ENCODE data around the gene CIT. TPM values are rescaled to one million over a fixed set of nuclear protein-coding genes. Genes with fewer than 3 reads are reported as not detected.

Gene CIT
- total RNA-seq, 2 experiments from 2014 or later = 54.6 to 71.5 TPM

DNA sequence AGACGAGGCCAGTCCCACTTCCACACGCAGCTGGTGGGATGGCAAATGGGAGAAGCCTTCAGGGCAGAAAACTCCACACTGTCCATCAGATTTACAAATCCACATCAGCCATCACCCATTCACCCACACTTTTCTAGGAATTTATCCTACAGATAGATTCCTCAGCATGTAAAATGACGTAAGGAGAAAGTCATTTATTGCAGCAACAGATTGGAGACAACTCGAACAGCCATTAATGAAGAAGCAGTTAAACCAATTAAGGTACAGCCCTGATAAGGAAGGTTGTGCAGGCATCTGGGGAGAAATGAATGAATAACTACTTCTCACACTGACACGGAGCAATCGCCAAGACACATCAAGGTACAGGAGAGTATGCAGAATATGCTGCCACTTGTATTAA is 183.0 kb downstream of the CIT start:
- CTCF ChIA-PET = no interaction called here
- intact Hi-C loops (cut with DNase I, micrococcal nuclease) = loop anchor here in 1 of 2 experiments (10.0 kb wide), 1 partner anchor 211 kb away; no protein-coding TSS in a partner anchor

DNA sequence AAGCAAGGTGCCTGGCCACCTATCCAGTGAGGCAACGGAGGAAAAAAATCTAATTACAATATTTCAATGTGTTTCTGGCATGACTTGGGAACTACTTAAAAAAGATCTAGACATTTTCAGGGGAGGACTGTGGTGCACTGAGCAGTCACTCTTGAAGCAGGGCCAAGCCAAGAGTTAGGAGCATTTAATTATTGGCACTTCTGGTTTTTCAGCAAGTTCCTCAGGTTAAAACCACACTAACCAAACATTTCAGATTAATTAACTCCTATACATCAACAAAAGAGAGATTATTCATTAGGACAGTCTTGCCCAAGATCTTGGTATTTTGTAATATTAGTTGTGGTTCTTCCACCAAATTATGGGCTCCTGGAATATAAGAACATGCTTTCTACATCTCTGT is 183.6 kb downstream of the CIT start:
- ChIA-PET POLR2A (no interaction called here), CTCF (no interaction called here)
- Mint-ChIP-seq H3K4me3 (no peak overlapping the region), H3K27ac (no peak overlapping the region), H3K36me3 (ENCODE audit: low read depth) (peaks cover 11% of the 10 kb centered on the region), H3K4me1 (no peaks in the 10 kb centered on the region), H3K27me3 (no peaks in the 10 kb centered on the region), H3K9me3 (ENCODE audit: low read depth) (no peaks in the 10 kb centered on the region)
- intact Hi-C loops (cut with DNase I, micrococcal nuclease) = loop anchor here in 1 of 2 experiments (10.0 kb wide), 1 partner anchor 211 kb away; no protein-coding TSS in a partner anchor
- DNase-seq (no peak), ATAC-seq (no peak)

More for the DNA sequence above, 183.0 kb downstream of the CIT start:
- Mint-ChIP-seq H3K4me1 (no peaks in the 10 kb centered on the region), H3K4me3 (no peak overlapping the region), H3K9me3 (ENCODE audit: low read depth) (no peaks in the 10 kb centered on the region), H3K36me3 (ENCODE audit: low read depth) (peaks cover 11% of the 10 kb centered on the region), H3K27me3 (no peaks in the 10 kb centered on the region), H3K27ac (no peak overlapping the region)
- DNase-seq = no peak
- ATAC-seq = no peak
- POLR2A ChIA-PET = no interaction called here

DNA sequence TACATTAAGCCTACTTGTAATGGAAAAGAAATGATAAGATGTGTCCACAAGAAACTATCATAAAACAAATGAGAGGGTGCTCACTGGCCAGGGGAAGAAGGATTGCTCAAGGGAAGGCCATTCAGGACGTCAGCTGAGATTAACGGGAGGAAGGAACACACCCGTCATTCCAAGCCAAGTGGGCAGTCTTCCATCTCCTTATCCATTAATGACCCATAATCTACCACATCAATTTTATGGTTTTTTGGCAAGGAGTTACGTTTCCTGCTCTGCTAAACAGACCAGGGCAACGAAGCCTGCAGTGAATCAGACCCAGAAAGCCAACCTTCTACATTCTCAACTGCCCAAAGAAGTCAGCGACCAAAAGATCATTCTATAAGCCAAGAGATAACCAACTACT is 184.1 kb downstream of the CIT start:
- H3K27me3 Mint-ChIP-seq = no peaks in the 10 kb centered on the region
- no peak overlapping the region for H3K27ac Mint-ChIP-seq
- no peak overlapping the region for H3K4me3 Mint-ChIP-seq
- no peak for ATAC-seq
- no peaks in the 10 kb centered on the region for H3K9me3 Mint-ChIP-seq (ENCODE audit: low read depth)
- peaks cover 9% of the 10 kb centered on the region for H3K36me3 Mint-ChIP-seq (ENCODE audit: low read depth)
- no peaks in the 10 kb centered on the region for H3K4me1 Mint-ChIP-seq
- POLR2A ChIA-PET = no interaction called here
- no peak for DNase-seq
- CTCF ChIA-PET = no interaction called here
- intact Hi-C loops (cut with DNase I, micrococcal nuclease) = loop anchor here in 1 of 2 experiments (10.0 kb wide), 1 partner anchor 212 kb away; no protein-coding TSS in a partner anchor

DNA sequence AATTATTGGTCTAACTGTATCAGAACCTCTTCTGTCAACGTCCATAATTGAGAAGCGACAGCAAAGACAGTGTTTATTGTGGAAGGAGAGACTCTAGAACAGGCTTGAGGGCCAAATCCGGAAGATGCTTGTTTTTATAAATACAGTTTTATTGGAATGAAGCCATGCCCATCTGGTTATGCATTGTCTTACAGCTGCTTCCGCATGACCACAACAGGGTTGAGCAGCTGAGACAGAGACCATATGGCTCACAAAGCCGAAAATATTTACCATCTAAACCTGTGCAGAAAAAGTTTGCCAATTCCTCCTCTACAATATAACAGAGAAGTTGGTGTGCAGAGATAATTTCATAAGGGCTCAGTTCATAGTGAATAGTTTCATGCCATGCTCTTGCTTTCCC is 184.7 kb downstream of the CIT start:
- Mint-ChIP-seq H3K27me3 (no peaks in the 10 kb centered on the region), H3K27ac (no peak overlapping the region), H3K4me3 (no peak overlapping the region), H3K4me1 (no peaks in the 10 kb centered on the region), H3K9me3 (ENCODE audit: low read depth) (no peaks in the 10 kb centered on the region), H3K36me3 (ENCODE audit: low read depth) (peaks cover 8% of the 10 kb centered on the region)
- ChIA-PET POLR2A (no interaction called here), CTCF (no interaction called here)
- DNase-seq (no peak), ATAC-seq (no peak)
- intact Hi-C loops (cut with DNase I, micrococcal nuclease) = loop anchor here in 1 of 2 experiments (10.0 kb wide), 1 partner anchor 212 kb away; no protein-coding TSS in a partner anchor

DNA sequence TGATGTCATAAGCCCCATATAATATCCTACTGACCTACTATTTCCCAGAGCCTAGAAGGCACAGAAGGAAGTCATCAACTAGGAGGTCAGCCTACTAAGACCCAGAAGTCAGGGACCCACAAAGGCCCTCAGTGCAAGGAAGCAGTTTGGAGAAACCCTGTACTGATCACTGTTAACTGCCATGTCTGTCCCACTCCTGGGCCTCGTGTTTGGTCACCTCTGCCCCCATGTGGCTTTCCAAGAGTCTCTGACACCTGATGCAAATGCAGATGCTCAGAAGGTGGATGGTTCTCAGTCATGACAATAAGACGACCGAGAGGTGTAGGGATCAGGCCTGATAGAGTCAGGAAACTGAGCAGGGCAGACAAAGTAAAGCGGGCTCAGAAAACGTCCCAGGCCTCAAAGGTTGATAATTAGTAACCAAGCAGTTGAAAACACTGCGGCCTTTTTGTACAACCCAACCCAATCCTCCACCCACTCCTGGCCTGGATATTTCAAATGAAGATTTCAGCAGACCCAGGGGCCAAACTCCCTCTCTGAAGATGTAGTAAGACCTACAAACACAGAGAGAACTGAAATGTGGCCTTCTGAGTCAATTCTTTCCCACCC is 185.8 kb downstream of the CIT start:
- ATAC-seq (no peak), DNase-seq (no peak)
- Mint-ChIP-seq H3K27me3 (no peaks in the 10 kb centered on the region), H3K4me1 (no peaks in the 10 kb centered on the region), H3K9me3 (ENCODE audit: low read depth) (no peaks in the 10 kb centered on the region), H3K27ac (no peak overlapping the region), H3K4me3 (no peak overlapping the region), H3K36me3 (ENCODE audit: low read depth) (peaks cover 3% of the 10 kb centered on the region)
- ChIA-PET CTCF (no interaction called here), POLR2A (no interaction called here)
- intact Hi-C loops (cut with DNase I, micrococcal nuclease) = loop anchor here in 1 of 2 experiments (10.0 kb wide), 1 partner anchor 213 kb away; no protein-coding TSS in a partner anchor

DNA sequence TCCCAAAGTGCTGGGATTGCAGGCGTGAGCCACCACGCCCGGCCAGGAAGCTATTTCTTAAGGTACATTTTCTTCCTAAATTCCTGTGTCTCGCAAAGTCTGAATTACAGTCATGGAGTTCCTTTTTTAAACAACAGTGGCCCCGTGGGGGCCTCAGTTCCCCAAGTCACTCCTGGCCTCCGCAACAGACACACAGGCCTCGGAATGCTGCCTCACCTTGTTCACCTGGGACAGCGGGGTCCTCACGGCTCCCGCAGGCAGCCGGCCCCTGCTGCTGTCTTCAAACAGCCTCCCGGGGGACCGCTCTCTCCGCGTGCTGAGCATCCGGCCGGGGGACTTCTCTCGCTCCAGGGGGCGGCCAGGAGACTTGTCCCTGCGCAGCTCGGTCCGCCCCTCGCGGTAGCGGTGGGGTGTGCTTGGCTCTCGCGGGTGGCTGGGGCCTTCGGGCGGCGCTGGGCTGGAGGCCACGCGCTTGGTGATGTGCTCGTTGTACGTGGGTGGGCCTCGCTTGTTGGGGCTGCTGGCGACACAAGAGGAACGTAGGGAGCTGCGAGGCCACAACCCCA is 187.1 kb downstream of the CIT start:
- Mint-ChIP-seq H3K4me1 (no peaks in the 10 kb centered on the region), H3K4me3 (no peak overlapping the region), H3K9me3 (ENCODE audit: low read depth) (no peaks in the 10 kb centered on the region), H3K27ac (no peak overlapping the region), H3K36me3 (ENCODE audit: low read depth) (peaks cover 3% of the 10 kb centered on the region), H3K27me3 (no peaks in the 10 kb centered on the region)
- DNase-seq (no peak), ATAC-seq (no peak)
- POLR2A ChIA-PET = no interaction called here
- intact Hi-C loops (cut with DNase I, micrococcal nuclease) = loop anchor here in 1 of 2 experiments (10.0 kb wide), 1 partner anchor 215 kb away; no protein-coding TSS in a partner anchor
- CTCF ChIA-PET = interaction anchor here (0.6 to 1.0 kb wide), 2 partner anchors 15 to 21 kb away, joined by 3 read pairs; no protein-coding TSS in a partner anchor

DNA sequence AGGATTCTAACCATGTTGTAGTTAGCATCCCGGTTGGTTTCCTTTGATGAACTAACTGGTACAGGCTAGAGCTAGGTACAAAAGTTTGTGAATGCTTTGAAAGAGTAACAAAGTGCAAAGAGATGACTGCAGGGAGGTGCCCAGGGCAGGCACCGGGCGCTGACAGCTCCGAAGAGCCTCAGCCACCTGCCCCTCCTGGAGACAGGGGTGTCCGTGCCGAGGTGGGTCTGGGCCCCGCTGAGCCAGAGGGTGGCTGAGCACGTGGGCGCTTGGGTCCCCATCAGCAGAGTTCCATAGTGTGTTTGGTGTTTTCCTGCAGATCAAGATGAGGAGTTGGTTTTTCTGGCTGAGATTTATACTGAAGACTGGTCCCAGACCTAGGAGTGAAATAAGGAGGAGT is 189.2 kb downstream of the CIT start:
- H3K36me3 Mint-ChIP-seq (ENCODE audit: low read depth) = peaks cover 3% of the 10 kb centered on the region
- no peak for DNase-seq
- ChIA-PET CTCF (no interaction called here), POLR2A (no interaction called here)
- H3K27ac Mint-ChIP-seq = no peak overlapping the region
- peaks cover under 1% of the 10 kb centered on the region for H3K4me1 Mint-ChIP-seq
- H3K27me3 Mint-ChIP-seq = no peaks in the 10 kb centered on the region
- no peak for ATAC-seq
- intact Hi-C loops (cut with DNase I, micrococcal nuclease) = no loop called here
- H3K4me3 Mint-ChIP-seq = no peak overlapping the region
- H3K9me3 Mint-ChIP-seq (ENCODE audit: low read depth) = no peaks in the 10 kb centered on the region

DNA sequence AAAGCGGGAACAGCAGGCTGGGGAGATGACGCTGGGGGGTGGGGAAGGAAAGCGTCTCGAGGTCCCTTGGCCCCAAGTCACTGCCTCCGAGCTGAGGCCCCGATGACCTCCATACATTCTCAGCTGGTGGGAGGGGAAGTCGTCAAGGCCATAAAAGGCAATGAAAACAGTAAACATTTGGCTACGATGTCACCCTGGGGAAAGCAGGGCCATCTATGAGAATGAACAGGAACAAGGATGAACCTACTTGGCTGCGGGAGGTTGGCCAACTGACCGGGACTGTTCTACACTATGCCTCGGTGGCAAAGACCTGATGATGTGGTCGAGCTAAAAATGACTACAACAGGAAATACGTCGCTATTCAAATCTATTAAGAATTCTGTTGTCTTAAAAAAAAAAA is 189.7 kb downstream of the CIT start:
- DNase-seq = no peak
- peaks cover 3% of the 10 kb centered on the region for H3K36me3 Mint-ChIP-seq (ENCODE audit: low read depth)
- no peak for ATAC-seq
- intact Hi-C loops (cut with DNase I, micrococcal nuclease) = no loop called here
- no peaks in the 10 kb centered on the region for H3K9me3 Mint-ChIP-seq (ENCODE audit: low read depth)
- no peak overlapping the region for H3K4me3 Mint-ChIP-seq
- H3K27me3 Mint-ChIP-seq = no peaks in the 10 kb centered on the region
- CTCF ChIA-PET = no interaction called here
- H3K27ac Mint-ChIP-seq = no peak overlapping the region
- POLR2A ChIA-PET = no interaction called here
- peaks cover 6% of the 10 kb centered on the region for H3K4me1 Mint-ChIP-seq

DNA sequence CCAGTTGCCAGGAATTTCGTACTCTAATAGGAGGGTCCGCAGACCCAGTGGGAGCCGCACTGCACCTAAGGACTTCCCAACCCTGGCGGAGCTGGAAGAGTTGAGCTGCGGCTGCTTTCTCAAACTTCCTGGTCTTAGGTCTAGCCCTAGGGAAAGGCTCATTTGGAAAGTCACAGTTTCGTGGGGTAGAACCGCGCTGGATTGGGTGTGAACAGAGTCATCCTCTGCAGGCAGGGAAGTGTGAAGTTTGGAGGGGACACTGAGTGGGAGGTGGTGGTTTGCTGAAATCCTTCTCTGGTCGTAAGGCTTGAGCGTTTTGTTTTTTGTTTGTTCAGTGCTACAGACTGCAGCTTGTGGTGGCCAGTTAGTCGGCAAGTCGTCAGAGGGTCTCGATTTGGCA is 190.3 kb downstream of the CIT start:
- ATAC-seq (no peak), DNase-seq (no peak)
- no peak overlapping the region for H3K27ac Mint-ChIP-seq
- H3K27me3 Mint-ChIP-seq = no peaks in the 10 kb centered on the region
- peaks cover 11% of the 10 kb centered on the region for H3K4me1 Mint-ChIP-seq
- H3K4me3 Mint-ChIP-seq = no peak overlapping the region
- H3K36me3 Mint-ChIP-seq (ENCODE audit: low read depth) = peaks cover 6% of the 10 kb centered on the region
- POLR2A ChIA-PET = interaction anchor here (0.7 kb wide), 1 partner anchor 177 kb away, joined by 3 read pairs; no protein-coding TSS in a partner anchor
- no peaks in the 10 kb centered on the region for H3K9me3 Mint-ChIP-seq (ENCODE audit: low read depth)
- intact Hi-C loops (cut with DNase I, micrococcal nuclease) = no loop called here
- CTCF ChIA-PET = no interaction called here

DNA sequence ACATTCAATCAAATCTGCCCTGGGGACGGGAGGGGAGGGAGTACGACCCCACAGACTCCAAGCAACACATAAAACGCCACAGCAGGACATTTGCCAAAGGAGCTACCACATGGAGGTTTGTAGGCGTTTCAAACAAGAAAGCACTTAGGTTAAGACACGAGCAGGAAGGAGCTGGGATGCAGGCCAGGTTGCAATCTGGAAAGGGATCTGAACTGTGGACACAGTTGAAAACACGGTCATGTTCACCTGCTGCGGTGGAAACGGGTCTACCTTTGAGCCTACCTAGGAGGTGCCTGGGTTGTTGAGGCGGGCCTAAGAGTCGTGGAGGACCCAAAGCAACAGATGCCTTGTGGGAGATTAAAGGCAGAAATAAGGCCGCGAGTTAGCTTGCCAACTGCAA is 190.8 kb downstream of the CIT start:
- peaks cover 12% of the 10 kb centered on the region for H3K4me1 Mint-ChIP-seq
- H3K27ac Mint-ChIP-seq = no peak overlapping the region
- no peaks in the 10 kb centered on the region for H3K27me3 Mint-ChIP-seq
- H3K36me3 Mint-ChIP-seq (ENCODE audit: low read depth) = peaks cover 6% of the 10 kb centered on the region
- intact Hi-C loops (cut with DNase I, micrococcal nuclease) = no loop called here
- ChIA-PET POLR2A (interaction anchor here (0.7 kb wide), 1 partner anchor 178 kb away, joined by 3 read pairs; no protein-coding TSS in a partner anchor), CTCF (interaction anchor here (1.0 kb wide), 1 partner anchor 19 kb away, joined by 4 read pairs; no protein-coding TSS in a partner anchor)
- ATAC-seq (no peak), DNase-seq (no peak)
- H3K9me3 Mint-ChIP-seq (ENCODE audit: low read depth) = no peaks in the 10 kb centered on the region
- no peak overlapping the region for H3K4me3 Mint-ChIP-seq

DNA sequence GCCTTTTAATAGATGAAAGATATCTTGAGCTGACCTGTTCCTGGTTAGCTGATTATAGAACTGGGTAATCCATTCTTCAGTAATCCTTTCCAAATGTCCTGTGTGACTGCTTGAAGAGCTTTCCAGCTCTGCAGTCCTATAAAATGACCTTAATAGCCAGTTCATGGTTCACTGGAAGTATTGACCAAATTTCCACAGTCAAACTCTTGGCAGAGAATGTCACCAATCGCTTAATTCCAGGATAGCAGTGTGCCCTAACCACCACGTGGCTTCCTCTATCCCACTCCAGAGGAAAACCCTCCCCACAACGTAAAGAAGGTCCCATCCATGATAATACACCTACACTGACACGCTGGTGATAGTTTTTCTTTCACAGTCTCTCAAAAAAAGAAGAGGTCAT is 191.7 kb downstream of the CIT start:
- ChIA-PET CTCF (interaction anchor here (1.0 kb wide), 2 partner anchors 18 to 250 kb away, joined by 3 to 4 read pairs; no protein-coding TSS in a partner anchor), POLR2A (no interaction called here)
- intact Hi-C loops (cut with DNase I, micrococcal nuclease) = no loop called here
- no peak for DNase-seq
- H3K4me1 Mint-ChIP-seq = peaks cover 12% of the 10 kb centered on the region
- no peaks in the 10 kb centered on the region for H3K27me3 Mint-ChIP-seq
- H3K4me3 Mint-ChIP-seq = no peak overlapping the region
- H3K36me3 Mint-ChIP-seq (ENCODE audit: low read depth) = peaks cover 7% of the 10 kb centered on the region
- no peak for ATAC-seq
- H3K9me3 Mint-ChIP-seq (ENCODE audit: low read depth) = no peaks in the 10 kb centered on the region
- H3K27ac Mint-ChIP-seq = no peak overlapping the region

DNA sequence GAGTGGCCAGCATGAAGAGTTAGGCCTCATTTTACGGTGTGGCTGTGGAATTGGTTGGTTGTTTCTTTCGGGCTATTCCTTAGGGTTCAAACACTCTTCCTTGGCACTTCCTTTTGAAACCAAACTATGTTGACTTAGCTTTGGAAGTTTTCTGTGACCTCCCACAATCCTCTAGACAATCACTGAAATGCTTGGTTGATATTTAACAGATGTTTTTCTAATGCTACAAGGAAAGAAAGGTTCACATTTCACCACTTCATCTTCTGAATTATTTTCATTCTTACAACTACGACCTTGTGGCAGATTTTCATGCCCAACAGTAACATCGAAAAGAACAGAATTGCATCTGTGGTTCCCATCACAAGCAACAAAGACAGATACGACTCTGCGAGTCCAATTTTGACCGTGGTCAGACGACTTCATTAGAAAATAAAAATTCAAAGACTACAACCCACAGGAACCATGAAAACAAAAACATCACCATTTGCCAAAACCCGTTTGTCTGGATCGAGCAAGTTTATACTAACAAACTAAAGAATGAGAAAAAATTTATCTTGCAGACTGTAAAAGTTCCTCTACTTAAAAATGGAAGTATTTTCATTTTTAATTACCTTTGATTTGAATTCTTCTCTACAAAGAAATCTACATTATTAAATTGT is 192.3 kb downstream of the CIT start:
- CTCF ChIA-PET = interaction anchor here (1.0 kb wide), 1 partner anchor 249 kb away, joined by 3 read pairs; no protein-coding TSS in a partner anchor
- intact Hi-C loops (cut with DNase I, micrococcal nuclease) = no loop called here

More for the DNA sequence above, 192.3 kb downstream of the CIT start:
- H3K4me1 Mint-ChIP-seq = peaks cover 12% of the 10 kb centered on the region
- H3K27me3 Mint-ChIP-seq = no peaks in the 10 kb centered on the region
- DNase-seq (no peak), ATAC-seq (no peak)
- POLR2A ChIA-PET = no interaction called here
- H3K36me3 Mint-ChIP-seq (ENCODE audit: low read depth) = peaks cover 9% of the 10 kb centered on the region
- H3K27ac Mint-ChIP-seq = no peak overlapping the region
- no peaks in the 10 kb centered on the region for H3K9me3 Mint-ChIP-seq (ENCODE audit: low read depth)
- H3K4me3 Mint-ChIP-seq = no peak overlapping the region

All from activated CD4-positive, alpha-beta T cell treated with anti-CD3 and anti-CD28 coated beads for 36 hours (primary cell).